HG03064 (cell line): Measurements from ENCODE around the gene ANKS3.
"Not testable (repeated sequence)": the region's sequence is repeated elsewhere in the genome, so short reads cannot be mapped to it uniquely, and the experiment has no call there.

Experiments used
- ATAC-seq: cut with Tn5 transposase; IDR thresholded peaks from one replicate; pipeline ENCODE4 v1.9.1; 2021; ENCODE audit warnings: low read depth; ENCODE audit not compliant: unreplicated experiment

The ANKS3 gene

GRCh38 chr16:4754865-4755264 lies 20.8 kb upstream of the ANKS3 start:
- no peak for ATAC-seq

GRCh38 chr16:4753227-4753626 lies 19.2 kb upstream of the ANKS3 start:
- no peak for ATAC-seq

- ATAC-seq, result no peak
Measured at GRCh38 chr16:4752351-4753100, 18.5 kb upstream of the ANKS3 start.

- ATAC-seq, result no peak
Measured at GRCh38 chr16:4750896-4751295, 16.8 kb upstream of the ANKS3 start.

GRCh38 chr16:4749700-4750257 lies 15.7 kb upstream of the ANKS3 start:
- no peak for ATAC-seq

GRCh38 chr16:4748682-4749411 lies 14.8 kb upstream of the ANKS3 start:
- no peak for ATAC-seq

GRCh38 chr16:4747906-4748681 lies 14.0 kb upstream of the ANKS3 start:
- ATAC-seq, result no peak

GRCh38 chr16:4746991-4747574 lies 13.0 kb upstream of the ANKS3 start:
- ATAC-seq, result no peak

GRCh38 chr16:4746215-4746614 lies 12.1 kb upstream of the ANKS3 start:
- no peak for ATAC-seq

- ATAC-seq, result no peak
Measured at GRCh38 chr16:4745274-4745569, 11.2 kb upstream of the ANKS3 start.

GRCh38 chr16:4744555-4745273 lies 10.6 kb upstream of the ANKS3 start:
- no peak for ATAC-seq

- ATAC-seq, result no peak
Measured at GRCh38 chr16:4743226-4743878, 9.3 kb upstream of the ANKS3 start.

- not testable (repeated sequence) for ATAC-seq
Measured at GRCh38 chr16:4738370-4738769, 4.3 kb upstream of the ANKS3 start.

- no peak for ATAC-seq
Measured at GRCh38 chr16:4737545-4737944, 3.5 kb upstream of the ANKS3 start.

GRCh38 chr16:4736546-4736945 lies 2.5 kb upstream of the ANKS3 start:
- no peak for ATAC-seq

- ATAC-seq, result peak; percentile 49
Measured at GRCh38 chr16:4734730-4735535, 862 bp upstream of the ANKS3 start.

- no peak for ATAC-seq
Measured at GRCh38 chr16:4733747-4734062, 366 bp downstream of the ANKS3 start.

GRCh38 chr16:4733211-4733742 lies 794 bp downstream of the ANKS3 start:
- ATAC-seq, result no peak

- no peak for ATAC-seq
Measured at GRCh38 chr16:4729876-4730275, 4.2 kb downstream of the ANKS3 start.
